NCI-H1105 treated with DMSO at 0.1 percent for 48 hours (cell line): Measurements from ENCODE around the gene VN1R4.
A peak's percentile ranks its signal among the peaks of the same experiment; 100 is the strongest.
"Not testable (repeated sequence)": the region's sequence is repeated elsewhere in the genome, so short reads cannot be mapped to it uniquely, and the experiment has no call there.

Source experiments
- DNase-seq: peaks from one replicate; lab custom pipeline; 2025; lab: John Stamatoyannopoulos, UW

VN1R4 gene

GRCh38 chr19:53267623-53268022 is at the start of gene VN1R4:
TSS of gene VN1R4 (minus strand) at chr19:53267723. CDS start at chr19:53267665, 58 bp downstream.
- not testable (repeated sequence) for DNase-seq

- no peak for DNase-seq
Observed at GRCh38 chr19:53311897-53312296, 44.4 kb upstream of the VN1R4 start.

- peak; percentile 10 for DNase-seq
Observed at GRCh38 chr19:53311044-53311443, 43.5 kb upstream of the VN1R4 start.

- peak; percentile 24 for DNase-seq
Observed at GRCh38 chr19:53308339-53308811, 40.9 kb upstream of the VN1R4 start.

- not testable (repeated sequence) for DNase-seq
Observed at GRCh38 chr19:53301341-53301740, 33.8 kb upstream of the VN1R4 start.

GRCh38 chr19:53294786-53295441 is 27.4 kb upstream of the VN1R4 start:
- peak; percentile 12 for DNase-seq

- DNase-seq = no peak
Observed at GRCh38 chr19:53290758-53291549, 23.4 kb upstream of the VN1R4 start.

- DNase-seq = no peak
Observed at GRCh38 chr19:53285087-53285486, 17.6 kb upstream of the VN1R4 start.

- not testable (repeated sequence) for DNase-seq
Observed at GRCh38 chr19:53281947-53282346, 14.4 kb upstream of the VN1R4 start.

- no peak for DNase-seq
Observed at GRCh38 chr19:53275480-53275879, 8.0 kb upstream of the VN1R4 start.

GRCh38 chr19:53272044-53272443 is 4.5 kb upstream of the VN1R4 start:
- no peak for DNase-seq

- DNase-seq = not testable (repeated sequence)
Observed at GRCh38 chr19:53269861-53270260, 2.3 kb upstream of the VN1R4 start.

- peak; percentile 11 for DNase-seq
Observed at GRCh38 chr19:53257715-53258342, 9.7 kb downstream of the VN1R4 start, which contains the start of gene VN1R2. TSS of gene VN1R2 (plus strand) at chr19:53258292. CDS start at chr19:53258376, 84 bp downstream.

GRCh38 chr19:53254411-53255341 is 12.8 kb downstream of the VN1R4 start, which contains the start of gene ZNF677:
TSS of gene ZNF677 (minus strand) at chr19:53254873. CDS start at chr19:53251550, 3,323 bp downstream.
- DNase-seq = no peak

GRCh38 chr19:53246498-53246897 is 21.0 kb downstream of the VN1R4 start:
- DNase-seq = no peak

- DNase-seq = no peak
Observed at GRCh38 chr19:53237114-53237777, 30.3 kb downstream of the VN1R4 start.

- DNase-seq = no peak
Observed at GRCh38 chr19:53224606-53225005, 42.9 kb downstream of the VN1R4 start.

GRCh38 chr19:53222716-53223115 is 44.8 kb downstream of the VN1R4 start:
- DNase-seq = not testable (repeated sequence)
